HK-2 (cell line): ENCODE data around the gene IFI27L2.

ENCODE experiments used
- DNase-seq: peaks from one replicate; pipeline ENCODE4 v3.0.0-alpha.2; 2018; ENCODE audit not compliant: unreplicated experiment

IFI27L2 gene

DNA sequence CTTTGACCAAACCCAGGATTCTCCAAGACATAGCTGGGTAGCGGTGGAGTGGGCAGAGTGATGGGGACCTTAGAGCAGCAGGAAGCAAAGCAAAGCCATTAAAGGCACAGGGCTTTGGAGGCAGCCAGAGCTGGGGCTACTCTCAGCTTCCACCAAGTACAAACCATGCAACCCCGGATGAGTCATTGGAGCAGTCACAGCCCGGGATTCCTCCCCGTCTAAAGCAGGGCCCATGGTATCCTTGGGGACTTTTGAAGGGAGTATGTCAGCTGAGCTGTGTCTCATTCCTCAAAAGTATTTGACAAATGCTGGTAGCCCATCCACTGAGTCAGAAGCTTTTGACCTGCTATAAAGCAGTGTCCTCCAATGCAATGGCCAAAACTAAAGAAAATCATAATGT is 28.6 kb downstream of the IFI27L2 start:
- peak; percentile 60 for DNase-seq

DNA sequence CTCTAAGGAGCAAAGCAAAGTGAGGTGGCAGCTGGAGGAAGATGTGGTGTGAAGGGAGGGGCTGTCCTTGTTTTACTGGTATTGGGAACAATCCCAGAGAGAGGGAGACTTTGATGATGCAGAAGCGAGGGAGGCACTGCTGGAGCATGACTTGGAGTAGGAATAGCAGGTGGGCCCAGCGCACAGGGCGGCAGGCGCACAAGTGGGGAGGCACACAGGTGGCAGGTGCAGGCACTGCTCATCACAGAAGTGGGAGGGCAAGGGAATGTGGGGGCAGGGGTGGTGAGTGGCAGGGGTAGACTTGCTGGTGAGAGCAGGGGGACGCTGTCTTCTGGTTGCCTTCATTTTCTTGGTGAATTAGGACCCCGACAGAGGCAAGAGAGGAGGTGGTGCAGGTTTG is 30.4 kb downstream of the IFI27L2 start:
- DNase-seq = no peak

DNA sequence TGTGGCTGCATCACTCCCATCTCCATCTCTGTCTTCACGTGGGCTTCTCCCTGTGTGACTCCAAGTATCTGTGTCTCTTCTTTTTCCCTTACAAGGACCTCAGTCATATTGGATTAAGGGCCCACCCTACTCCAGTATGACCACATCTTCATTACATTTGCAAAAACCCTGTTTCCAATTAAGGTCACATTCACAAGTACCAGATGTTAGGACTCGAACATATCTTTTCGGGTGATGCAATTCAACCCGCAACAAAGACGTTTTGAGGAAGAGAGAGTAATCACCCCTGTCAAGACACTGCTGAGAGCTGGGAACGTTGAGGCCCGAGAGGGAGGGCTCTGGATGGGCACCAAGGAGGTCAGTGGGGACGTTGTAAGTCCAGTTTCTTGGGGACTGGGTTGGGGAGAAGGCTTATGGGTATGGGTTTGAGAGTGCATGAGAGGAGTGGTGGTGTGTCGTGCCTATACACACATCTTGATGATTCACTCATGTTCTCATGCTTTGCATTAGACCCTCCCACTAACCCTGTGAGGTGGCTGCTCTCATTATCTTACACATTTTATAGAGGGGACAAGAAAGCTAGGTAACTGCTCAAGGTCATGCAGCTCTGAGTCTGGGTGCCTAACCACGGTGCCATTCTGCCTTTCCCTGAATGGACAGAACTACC is 30.9 kb downstream of the IFI27L2 start:
- no peak for DNase-seq

DNA sequence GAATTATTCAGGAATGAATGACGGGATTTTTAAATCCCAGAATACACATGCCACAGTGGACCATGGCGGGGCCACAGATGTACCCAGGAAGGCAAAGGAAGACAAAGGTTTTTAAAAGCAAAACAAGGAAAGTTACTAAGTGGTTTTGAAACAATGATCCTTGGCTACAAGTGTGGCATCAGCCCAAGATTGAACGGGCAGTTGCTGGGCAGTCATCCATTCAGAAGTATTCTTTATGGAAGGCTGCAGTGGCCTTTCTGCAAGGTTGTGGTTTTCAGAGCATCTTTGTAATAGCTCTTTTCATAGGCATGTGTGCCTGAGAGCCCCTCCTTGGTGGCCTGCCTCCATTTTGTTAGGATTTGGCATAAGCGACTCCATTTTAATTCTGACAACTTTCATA is 32.3 kb downstream of the IFI27L2 start:
- DNase-seq = no peak

DNA sequence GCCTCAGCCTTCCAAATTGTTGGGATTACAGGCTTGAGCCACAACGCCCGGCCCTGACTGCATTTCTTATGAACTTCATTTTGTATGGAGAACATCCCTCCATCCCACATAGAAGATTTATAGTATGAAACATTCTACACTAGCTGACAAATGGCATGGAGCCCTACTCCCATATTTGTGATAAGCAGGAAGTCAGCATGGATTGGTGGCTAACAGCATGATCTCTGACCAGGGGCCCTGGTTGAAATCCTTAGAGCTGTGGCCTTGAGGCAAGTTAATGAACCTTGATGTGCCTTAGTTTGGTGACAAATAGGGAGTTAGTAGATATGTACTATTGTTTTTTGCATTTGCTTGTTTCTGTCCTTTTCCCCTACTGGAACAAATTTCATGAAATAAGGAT is 36.0 kb downstream of the IFI27L2 start:
- no peak for DNase-seq

DNA sequence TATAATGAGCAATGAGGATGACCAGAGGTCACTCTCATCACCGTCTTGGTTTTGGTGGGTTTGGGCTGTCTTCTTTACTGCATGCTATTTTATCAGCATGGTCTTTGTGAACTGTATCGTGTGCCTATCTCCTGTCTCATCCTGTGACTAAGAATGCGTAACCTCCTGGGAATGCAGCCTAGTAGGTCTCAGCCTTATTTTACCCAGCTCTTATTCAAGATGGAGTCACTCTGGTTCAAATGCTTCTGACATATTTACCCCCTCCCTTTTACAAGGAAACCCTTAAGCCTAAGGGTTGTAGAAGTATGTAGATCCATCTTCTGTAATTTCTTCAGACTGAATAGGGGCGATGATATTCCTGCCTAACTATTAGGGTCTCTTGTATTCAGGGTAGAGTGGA is 39.9 kb downstream of the IFI27L2 start:
- DNase-seq = no peak

DNA sequence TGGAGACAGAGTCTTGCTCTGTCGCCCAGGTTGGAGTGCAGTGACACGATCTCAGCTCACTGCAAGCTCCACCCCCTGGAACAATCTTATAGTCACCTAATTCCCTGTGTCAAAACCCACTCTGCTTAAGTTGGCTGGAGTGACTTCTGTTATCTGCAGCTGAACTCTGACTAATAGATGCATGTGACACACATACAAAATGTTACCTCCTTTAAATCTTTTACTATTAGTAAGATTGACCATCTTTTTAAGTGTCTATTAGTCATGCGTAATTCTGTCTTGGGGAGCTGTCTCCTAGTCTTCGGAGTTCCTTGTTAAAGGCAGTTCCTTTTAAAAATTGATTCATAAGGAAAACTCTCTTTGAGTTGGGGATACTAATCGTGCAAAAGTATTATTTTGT is 40.9 kb downstream of the IFI27L2 start:
- no peak for DNase-seq

DNA sequence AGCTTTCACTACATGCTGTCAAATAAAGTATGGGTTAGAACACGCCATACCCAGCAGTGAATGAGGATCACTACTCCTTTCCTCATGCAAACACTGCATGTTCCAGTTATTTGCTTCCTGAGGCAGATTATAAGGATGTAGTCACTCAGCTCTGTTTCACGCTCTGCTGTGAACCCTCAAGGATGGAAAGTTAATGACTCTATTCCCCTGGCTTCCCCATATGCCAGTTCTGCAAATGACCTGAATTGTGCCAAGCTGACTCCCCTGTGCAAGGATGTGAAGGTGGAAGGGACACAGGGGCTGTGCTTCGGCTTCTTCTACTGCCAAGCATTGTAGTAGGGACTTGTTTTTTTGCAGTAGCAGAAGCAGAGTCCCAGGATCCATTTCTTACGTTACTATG is 41.5 kb downstream of the IFI27L2 start:
- no peak for DNase-seq

DNA sequence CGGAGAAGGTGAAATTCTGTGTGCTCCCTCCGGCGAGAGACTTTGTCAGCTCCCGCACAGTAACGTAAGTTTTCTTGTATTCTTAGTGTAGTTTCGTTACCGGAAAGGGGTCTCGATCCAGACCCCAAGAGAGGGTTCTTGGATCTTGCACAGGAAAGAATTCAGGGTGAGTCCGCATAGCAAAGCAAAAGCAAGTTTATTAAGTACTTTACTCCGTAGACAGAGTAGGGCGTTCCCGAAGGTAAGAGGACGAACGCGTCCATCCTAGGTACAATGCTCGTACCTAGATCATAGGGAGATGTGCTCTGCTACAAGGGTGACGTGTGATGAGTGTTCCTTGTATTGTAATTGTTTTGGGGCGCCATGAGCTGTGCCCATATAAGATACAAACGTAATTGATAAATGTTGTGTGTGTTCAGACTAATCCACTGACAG is 48.0 kb downstream of the IFI27L2 start:
- no peak for DNase-seq

DNA sequence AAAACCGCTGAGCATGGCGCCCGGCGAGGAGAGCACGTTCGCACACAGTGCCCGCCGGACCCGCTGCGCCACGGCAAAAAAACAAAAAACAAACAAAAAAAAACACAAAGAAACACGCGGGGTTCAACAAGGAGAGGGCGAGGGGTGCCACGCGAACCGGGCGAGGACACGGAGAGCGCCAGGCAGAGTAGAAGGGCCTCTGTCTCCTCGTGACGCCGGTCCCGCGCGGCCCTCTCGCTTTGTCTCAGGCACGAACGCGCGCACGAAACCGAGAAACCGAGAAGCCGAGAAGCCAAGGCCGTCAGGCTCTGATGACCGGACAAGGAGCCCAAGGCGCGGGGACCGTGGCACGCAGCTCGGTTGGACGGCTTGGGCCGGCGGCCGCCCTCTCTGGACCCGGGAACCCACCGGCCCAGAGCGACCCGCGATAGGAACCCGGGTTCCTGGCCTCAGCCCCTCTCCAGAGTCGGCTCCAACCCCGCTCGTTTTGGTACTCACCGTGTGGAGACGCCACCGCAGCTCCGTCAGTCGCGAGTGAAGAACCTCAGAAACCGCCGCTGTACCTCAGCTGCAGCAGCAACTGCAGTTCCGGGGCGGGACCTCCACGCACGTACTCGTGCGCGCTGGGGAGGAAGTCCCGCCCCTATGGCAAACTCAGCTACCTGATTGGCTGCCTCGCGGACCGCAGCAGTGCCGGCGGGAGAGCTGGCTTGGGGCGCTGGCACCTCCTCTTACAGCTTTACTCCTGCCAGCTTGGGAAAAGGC is 48.6 kb downstream of the IFI27L2 start, which contains the start of the genes DDX24 and IFI27L1:
Gene DDX24, minus strand, starts transcription at position 582 of the 765 bp plus-strand sequence. CDS start 1,460 bp downstream, outside the sequence.
Gene IFI27L1, plus strand, starts transcription at position 690 of the 765 bp plus-strand sequence. CDS start 15,628 bp downstream, outside the sequence.
- DNase-seq = peak; percentile 96

DNA sequence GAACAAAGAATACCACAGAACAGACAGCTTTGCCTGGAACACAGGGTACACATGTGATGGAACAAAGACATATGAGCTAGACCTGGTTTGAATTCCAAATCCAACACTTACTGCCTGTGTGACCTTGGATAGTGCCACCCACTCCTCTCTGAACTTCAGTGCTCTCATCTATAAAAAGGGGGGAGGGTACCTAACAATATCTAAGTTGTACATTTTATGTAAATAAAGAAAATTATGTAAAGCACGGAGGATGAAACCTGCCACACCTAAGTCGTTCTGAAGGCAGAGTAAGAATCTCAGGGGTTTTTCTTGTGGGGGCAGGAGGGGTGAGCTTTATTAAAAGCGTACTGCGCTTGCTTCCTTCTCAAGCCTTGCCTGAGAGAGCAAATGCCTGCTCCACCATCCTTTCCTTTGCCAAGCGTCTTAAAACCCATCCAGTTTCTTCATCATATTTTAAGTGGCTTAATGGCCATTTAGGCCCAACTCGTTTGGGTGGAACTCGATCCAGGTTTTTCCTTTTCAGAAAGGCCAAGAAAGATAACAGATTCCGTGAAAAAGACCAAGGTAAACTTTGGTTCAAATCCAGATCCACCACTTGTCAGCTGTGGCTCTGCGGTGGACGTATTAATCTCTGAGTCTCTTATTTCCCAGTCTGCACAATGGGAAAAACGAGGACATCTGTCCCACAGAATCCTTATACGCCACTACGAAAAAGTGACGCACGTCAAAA is 49.3 kb downstream of the IFI27L2 start:
- no peak for DNase-seq

DNA sequence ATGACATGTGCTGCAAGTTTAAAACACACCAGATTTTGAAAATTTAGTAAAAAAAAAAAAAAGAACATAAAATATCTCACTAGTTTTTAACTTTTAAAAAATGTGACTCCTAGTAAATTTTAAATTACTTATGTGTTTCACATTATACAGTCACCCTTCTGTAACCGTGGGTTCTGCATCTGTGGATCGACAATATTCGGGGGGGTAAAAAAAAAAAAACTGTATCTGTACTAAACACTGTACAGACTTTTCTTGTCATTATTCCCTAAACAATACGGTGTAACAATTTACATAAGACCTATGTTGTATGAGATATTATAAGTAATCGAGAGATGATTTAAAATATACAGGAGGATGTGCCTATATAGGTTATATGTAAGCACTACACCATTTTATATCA is 51.6 kb downstream of the IFI27L2 start:
- no peak for DNase-seq
